HepG2 (cell line): ENCODE measurements around the gene SLC44A4. TPM values are rescaled to one million over a fixed set of nuclear protein-coding genes. Genes with fewer than 3 reads are reported as not detected.
A peak's percentile ranks its signal among the peaks of the same experiment; 100 is the strongest.

Source experiments
- ARNTL ChIP-seq: sonication (generic); formaldehyde crosslinking; IDR thresholded peaks from 2 replicates; pipeline ENCODE4 v1.4.0; 2020; ENCODE audit warnings: mild to moderate bottlenecking, missing genetic modification reagents
- ATF6 ChIP-seq: sonication (generic); formaldehyde crosslinking; conservative IDR thresholded peaks from 2 replicates; pipeline ENCODE4 v1.4.0; 2020; ENCODE audit warnings: missing genetic modification reagents
- FOXM1 ChIP-seq: sonication (generic); formaldehyde crosslinking; IDR thresholded peaks from 2 replicates; pipeline ENCODE4 v1.5.0; 2020; ENCODE audit warnings: missing genetic modification reagents
- GFI1 ChIP-seq: sonication (generic); formaldehyde crosslinking; IDR thresholded peaks from 2 replicates; pipeline ENCODE4 v1.5.0; 2020; ENCODE audit warnings: missing genetic modification reagents, mild to moderate bottlenecking, borderline replicate concordance
- GPBP1L1 ChIP-seq: sonication (generic); formaldehyde crosslinking; IDR thresholded peaks from 2 replicates; pipeline ENCODE4 v1.5.0; 2020; ENCODE audit warnings: mild to moderate bottlenecking, missing genetic modification reagents
- HNRNPL ChIP-seq: fragments of 200-400 bp; formaldehyde crosslinking; IDR thresholded peaks from 2 replicates; pipeline ENCODE4 v1.6.1; 2017; ENCODE audit warnings: mild to moderate bottlenecking, low read depth, low read length
- JUNB ChIP-seq: sonication (generic); formaldehyde crosslinking; IDR thresholded peaks from 2 replicates; pipeline ENCODE4 v1.8.0; 2022; ENCODE audit warnings: missing genetic modification reagents, mild to moderate bottlenecking, borderline replicate concordance
- MAX ChIP-seq: IDR thresholded peaks from 2 replicates; pipeline ENCODE4 v1.6.1; 2012; ENCODE audit warnings: inconsistent platforms
- MNT ChIP-seq: fragments of 450-650 bp; IDR thresholded peaks from 2 replicates; pipeline ENCODE4 v1.6.1; 2016
- MXD3 ChIP-seq: IDR thresholded peaks from 2 replicates; pipeline ENCODE4 v1.6.1; 2016; ENCODE audit warnings: mild to moderate bottlenecking, missing biosample characterization, missing genetic modification reagents
- NCOA1 ChIP-seq: sonication (generic); formaldehyde crosslinking; IDR thresholded peaks from 2 replicates; pipeline ENCODE4 v1.9.0; 2021; ENCODE audit warnings: missing genetic modification reagents
- NFKBIZ ChIP-seq: IDR thresholded peaks from 2 replicates; pipeline ENCODE4 v1.6.1; 2018; ENCODE audit warnings: missing genetic modification reagents, missing compliant biosample characterization
- SYNCRIP ChIP-seq: fragments of 200-400 bp; formaldehyde crosslinking; IDR thresholded peaks from 2 replicates; pipeline ENCODE4 v1.6.1; 2018; ENCODE audit warnings: mild to moderate bottlenecking, low read depth, low read length; ENCODE audit not compliant: insufficient read depth
- XBP1 ChIP-seq: sonication (generic); formaldehyde crosslinking; IDR thresholded peaks from 2 replicates; pipeline ENCODE4 v1.5.0; 2020; ENCODE audit warnings: missing genetic modification reagents
- ZHX1 ChIP-seq: sonication (generic); formaldehyde crosslinking; IDR thresholded peaks from 2 replicates; pipeline ENCODE4 v1.8.1; 2022; ENCODE audit warnings: low read depth, mild to moderate bottlenecking, missing genetic modification reagents
- ZNF274 ChIP-seq: sonication (generic); formaldehyde crosslinking; IDR thresholded peaks from 2 replicates; pipeline ENCODE4 v1.5.1; 2020; ENCODE audit warnings: mild to moderate bottlenecking, missing genetic modification reagents
- ZNF550 ChIP-seq: sonication (generic); formaldehyde crosslinking; IDR thresholded peaks from 2 replicates; pipeline ENCODE4 v1.4.0; 2020; ENCODE audit warnings: mild to moderate bottlenecking, missing genetic modification reagents, borderline replicate concordance
- ZNF580 ChIP-seq: IDR thresholded peaks from 2 replicates; pipeline ENCODE4 v1.6.1; 2016; ENCODE audit warnings: low read depth, borderline replicate concordance
- ZNF720 ChIP-seq: sonication (generic); formaldehyde crosslinking; IDR thresholded peaks from 2 replicates; pipeline ENCODE4 v1.4.0; 2020; ENCODE audit warnings: missing genetic modification reagents
- ZNF75D ChIP-seq: sonication (generic); formaldehyde crosslinking; IDR thresholded peaks from 2 replicates; pipeline ENCODE4 v1.8.1; 2023; ENCODE audit warnings: missing genetic modification reagents, mild to moderate bottlenecking, borderline replicate concordance
- polyA plus RNA-seq, 8 experiments: library from polyadenylated mRNA; depleted of rRNA in 3 of 8; stranded (reverse) in 7 of 8; unstranded in 1 of 8; fragments of >200 nt; fragmentation: Illumina TruSeq in 4 of 8; extraction: Trizol in 4 of 8; gene quantifications; 2 replicates each; pipeline versions ENCODE4 v1.2.1 to v1.2.3, GENCODE V29; 2011 to 2016; ENCODE audit warnings: low read depth in 4 of 8, missing spikeins in 1 of 8, mixed read lengths in 1 of 8; ENCODE audit not compliant: insufficient read depth in 1 of 8
- total RNA-seq, 5 experiments: library from RNA; depleted of rRNA; stranded (reverse); fragments of >200 nt; fragmentation: Illumina TruSeq; extraction: Trizol; gene quantifications; 2 replicates each; pipeline ENCODE4 v1.2.3, GENCODE V29; 2016; ENCODE audit warnings: low read depth in 1 of 5

Gene SLC44A4
- total and polyA plus RNA-seq, 2 of the 13 experiments (the other 11 are each of a cell fraction or from before 2014, with no cell fraction given): 3.5 to 5.9 TPM

GRCh38 chr6:31821301-31822035, 57.3 kb downstream of the SLC44A4 start (continued):
- TF ChIP-seq ZNF580 (CRISPR knock-in tag) (no peak; the same call in 1 of the 2 replicates), ZNF75D (CRISPR knock-in tag) (no peak), MNT (no peak), ARNTL (CRISPR knock-in tag) (no peak), NFKBIZ (0 out of 2 replicates have a peak, but pooled peaks have one; percentile 6), XBP1 (CRISPR knock-in tag) (no peak), ATF6 (no peak), ZNF274 (CRISPR knock-in tag) (no peak), GPBP1L1 (CRISPR knock-in tag) (no peak), FOXM1 (CRISPR knock-in tag) (no peak), MXD3 (peak; percentile 53; the same call in 1 of the 2 replicates), NCOA1 (CRISPR knock-in tag) (no peak), ZNF550 (CRISPR knock-in tag) (no peak), JUNB (no peak), GFI1 (CRISPR knock-in tag) (peak; percentile 13; the same call in 1 of the 2 replicates), MAX (no peak; the same call in none of the 2 replicates), HNRNPL (no peak), ZHX1 (CRISPR knock-in tag) (no peak; the same call in 1 of the 2 replicates), ZNF720 (no peak), SYNCRIP (no peak)
